ENCODE data around the gene ZNF444. TPM values are rescaled to one million over a fixed set of nuclear protein-coding genes. Genes with fewer than 3 reads are reported as not detected.

Gene ZNF444
- 10 to 100 TPM; 20.6 to 28.4 (median 22.5) TPM for total RNA-seq (2021; fragmentation: NEBNext Ultra II Directional; extraction: Animal tissue kit (Norgen Biotek cat#: 25700))
- long read RNA-seq, transcript ZNF444-211 (5 exons, 1,906 nt): minor isoform, 7 of 26 reads
- long read RNA-seq, transcript ZNF444-201 (5 exons, 2,042 nt): major isoform, 12 of 26 reads
- long read RNA-seq, partial matches to known transcripts: 5 of 26 reads
- long read RNA-seq, other reads (novel, unspliced or antisense): 2 of 26 reads

DNA sequence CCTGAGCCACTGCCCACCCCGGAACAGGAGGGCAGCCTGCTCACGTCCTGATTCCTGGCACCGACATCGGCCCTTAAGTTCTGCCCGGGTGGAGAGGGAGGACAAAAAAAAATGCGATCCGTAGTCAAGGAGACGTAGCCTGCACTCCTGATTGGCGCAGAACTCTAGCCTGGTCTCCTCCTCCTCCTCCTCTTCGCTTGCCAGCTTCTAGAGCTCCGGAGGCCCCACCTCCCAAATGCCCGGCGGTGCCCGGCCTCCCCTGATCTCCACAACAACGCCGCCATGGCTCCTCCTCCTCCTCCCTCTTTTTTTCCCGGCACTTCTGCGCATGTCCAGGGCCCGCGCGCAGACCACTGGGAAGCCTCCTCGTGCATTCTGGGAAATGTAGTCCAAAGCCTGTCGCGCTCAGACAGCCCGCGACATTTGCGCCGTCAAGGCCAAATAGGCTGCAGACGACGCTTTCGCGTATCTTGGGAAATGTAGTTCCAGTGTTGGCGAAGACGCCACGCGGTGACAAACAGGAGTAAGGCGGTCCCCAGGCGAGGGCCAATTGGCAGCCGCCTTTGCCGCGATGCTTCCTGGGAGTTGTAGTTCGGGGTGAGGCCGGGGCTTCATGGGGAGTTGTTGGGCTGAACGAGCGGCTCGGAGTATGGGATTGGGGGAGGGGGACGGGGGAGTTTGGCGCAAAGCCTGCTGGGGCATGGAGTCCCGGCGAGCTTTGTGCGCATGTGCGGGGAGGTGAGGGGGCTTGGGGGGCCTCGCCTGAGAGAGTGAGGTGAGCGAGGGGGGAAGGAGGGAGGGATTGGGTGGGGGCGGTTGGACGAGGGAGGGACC, at the start of gene ZNF444:
ZNF444 (plus strand) TSS at position 705 of the 834 bp plus-strand sequence. CDS start 5,625 bp downstream, outside the sequence.
- Mint-ChIP-seq H3K27ac (peak within 1 kb of the TSS; percentile 97), H3K36me3 (ENCODE audit: low read depth) (no peaks in the 10 kb centered on the region; the same call in 1 of the 2 replicates), H3K4me3 (peak within 1 kb of the TSS; percentile 86), H3K27me3 (ENCODE audit: insufficient read depth) (peaks cover 2% of the 10 kb centered on the region; the same call in 1 of the 2 replicates), H3K4me1 (ENCODE audit: low read depth) (peaks cover 22% of the 10 kb centered on the region), H3K9me3 (no peaks in the 10 kb centered on the region)
- DNase-seq: peak; percentile 99
- TF ChIP-seq, protein P1, sequence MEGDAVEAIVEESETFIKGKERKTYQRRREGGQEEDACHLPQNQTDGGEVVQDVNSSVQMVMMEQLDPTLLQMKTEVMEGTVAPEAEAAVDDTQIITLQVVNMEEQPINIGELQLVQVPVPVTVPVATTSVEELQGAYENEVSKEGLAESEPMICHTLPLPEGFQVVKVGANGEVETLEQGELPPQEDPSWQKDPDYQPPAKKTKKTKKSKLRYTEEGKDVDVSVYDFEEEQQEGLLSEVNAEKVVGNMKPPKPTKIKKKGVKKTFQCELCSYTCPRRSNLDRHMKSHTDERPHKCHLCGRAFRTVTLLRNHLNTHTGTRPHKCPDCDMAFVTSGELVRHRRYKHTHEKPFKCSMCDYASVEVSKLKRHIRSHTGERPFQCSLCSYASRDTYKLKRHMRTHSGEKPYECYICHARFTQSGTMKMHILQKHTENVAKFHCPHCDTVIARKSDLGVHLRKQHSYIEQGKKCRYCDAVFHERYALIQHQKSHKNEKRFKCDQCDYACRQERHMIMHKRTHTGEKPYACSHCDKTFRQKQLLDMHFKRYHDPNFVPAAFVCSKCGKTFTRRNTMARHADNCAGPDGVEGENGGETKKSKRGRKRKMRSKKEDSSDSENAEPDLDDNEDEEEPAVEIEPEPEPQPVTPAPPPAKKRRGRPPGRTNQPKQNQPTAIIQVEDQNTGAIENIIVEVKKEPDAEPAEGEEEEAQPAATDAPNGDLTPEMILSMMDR (IDR thresholded peaks at IDR 0.05): no peak

GRCh38 chr19:56091751-56092546, 49.1 kb upstream of the ZNF444 start:
- H3K36me3 Mint-ChIP-seq (ENCODE audit: low read depth): peaks cover 51% of the 10 kb centered on the region
- H3K4me1 Mint-ChIP-seq (ENCODE audit: low read depth): peaks cover 11% of the 10 kb centered on the region
- H3K9me3 Mint-ChIP-seq: peaks cover 29% of the 10 kb centered on the region
- DNase-seq: no peak
- H3K4me3 Mint-ChIP-seq: no peak overlapping the region
- peaks cover 3% of the 10 kb centered on the region for H3K27me3 Mint-ChIP-seq (ENCODE audit: insufficient read depth)
- TF ChIP-seq, protein P1 (IDR thresholded peaks at IDR 0.05): no peak
- H3K27ac Mint-ChIP-seq: no peak overlapping the region

GRCh38 chr19:56092685-56093631, 48.1 kb upstream of the ZNF444 start:
- H3K36me3 Mint-ChIP-seq (ENCODE audit: low read depth): peaks cover 55% of the 10 kb centered on the region
- TF ChIP-seq, protein P1 (IDR thresholded peaks at IDR 0.05): no peak
- H3K4me1 Mint-ChIP-seq (ENCODE audit: low read depth): peaks cover 11% of the 10 kb centered on the region
- peaks cover 3% of the 10 kb centered on the region for H3K27me3 Mint-ChIP-seq (ENCODE audit: insufficient read depth)
- H3K4me3 Mint-ChIP-seq: no peak overlapping the region
- peaks cover 29% of the 10 kb centered on the region for H3K9me3 Mint-ChIP-seq
- DNase-seq: no peak
- no peak overlapping the region; the same call in 1 of the 2 replicates for H3K27ac Mint-ChIP-seq

GRCh38 chr19:56094449-56094848, 46.6 kb upstream of the ZNF444 start:
- DNase-seq: no peak
- H3K27me3 Mint-ChIP-seq (ENCODE audit: insufficient read depth): peaks cover 3% of the 10 kb centered on the region
- H3K4me1 Mint-ChIP-seq (ENCODE audit: low read depth): peaks cover 11% of the 10 kb centered on the region
- no peak overlapping the region for H3K27ac Mint-ChIP-seq
- H3K9me3 Mint-ChIP-seq: peaks cover 29% of the 10 kb centered on the region
- TF ChIP-seq, protein P1 (IDR thresholded peaks at IDR 0.05): no peak
- peaks cover 55% of the 10 kb centered on the region for H3K36me3 Mint-ChIP-seq (ENCODE audit: low read depth)
- H3K4me3 Mint-ChIP-seq: no peak overlapping the region
